PFSK-1 (cell line): ENCODE results near the gene ARHGAP10.

Experiments used
- FOXP2 ChIP-seq: optimal IDR thresholded peaks from 2 replicates; pipeline ENCODE3; 2011; ENCODE audit warnings: borderline replicate concordance, control low read depth, inconsistent platforms; ENCODE audit not compliant: insufficient read depth; ENCODE audit errors: extremely low read length, extremely low read depth
- POLR2AphosphoS5 ChIP-seq: IDR thresholded peaks from 2 replicates; pipeline ENCODE4 v1.6.1; 2012; ENCODE audit warnings: low read depth, mild to moderate bottlenecking, control low read depth, low read length, moderate library complexity
- SIN3A ChIP-seq: IDR thresholded peaks from 2 replicates; pipeline ENCODE4 v1.6.1; 2012; ENCODE audit warnings: mild to moderate bottlenecking, low read length, moderate library complexity, borderline replicate concordance; ENCODE audit not compliant: insufficient read depth
- TAF1 ChIP-seq: IDR thresholded peaks from 2 replicates; pipeline ENCODE4 v1.6.1; 2012; ENCODE audit warnings: low read length, control low read depth, borderline replicate concordance; ENCODE audit not compliant: insufficient read depth
- TF ChIP-seq, protein P1 (sequence below), 2 experiments: IDR thresholded peaks; 2 replicates each; pipeline versions ENCODE4 v1.6.1 to v1.8.0; 2011 to 2012; ENCODE audit warnings: low read depth in 2 of 2, low read length in 2 of 2, control low read depth in 1 of 2, inconsistent platforms in 1 of 2, mild to moderate bottlenecking in 1 of 2, moderate library complexity in 1 of 2; ENCODE audit not compliant: insufficient read depth in 1 of 2

DNA sequence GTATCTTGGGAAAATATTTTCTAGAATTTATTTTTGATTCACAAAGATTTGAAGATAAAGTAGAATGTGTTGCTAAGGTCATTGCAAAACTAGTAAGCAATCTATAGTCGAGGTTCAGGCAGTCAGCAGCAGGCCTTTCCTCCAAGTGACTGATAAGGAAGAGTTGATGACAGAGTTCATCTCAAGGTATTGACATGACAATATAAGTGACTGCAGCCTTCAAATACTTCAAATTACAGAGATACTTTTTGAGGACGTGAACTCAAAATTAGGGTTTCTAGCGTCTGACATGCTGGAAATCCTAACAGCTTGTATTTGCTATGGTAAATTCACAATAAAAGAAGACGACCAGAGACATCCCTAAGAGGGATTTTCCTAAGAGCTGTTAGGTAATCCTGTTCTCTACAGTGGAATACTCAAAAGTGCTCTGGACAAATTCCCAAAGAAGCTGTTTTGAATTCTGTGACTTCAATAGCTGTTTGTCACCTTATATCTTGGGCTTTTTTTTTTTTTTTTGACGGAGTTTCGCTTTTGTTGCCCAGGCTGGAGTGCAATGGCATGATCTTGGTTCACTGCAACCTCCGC is 7.4 kb downstream of the ARHGAP10 start:
- TF ChIP-seq TAF1 (no peak), POLR2AphosphoS5 (no peak), SIN3A (no peak), FOXP2 (no peak)
- TF ChIP-seq, protein P1, sequence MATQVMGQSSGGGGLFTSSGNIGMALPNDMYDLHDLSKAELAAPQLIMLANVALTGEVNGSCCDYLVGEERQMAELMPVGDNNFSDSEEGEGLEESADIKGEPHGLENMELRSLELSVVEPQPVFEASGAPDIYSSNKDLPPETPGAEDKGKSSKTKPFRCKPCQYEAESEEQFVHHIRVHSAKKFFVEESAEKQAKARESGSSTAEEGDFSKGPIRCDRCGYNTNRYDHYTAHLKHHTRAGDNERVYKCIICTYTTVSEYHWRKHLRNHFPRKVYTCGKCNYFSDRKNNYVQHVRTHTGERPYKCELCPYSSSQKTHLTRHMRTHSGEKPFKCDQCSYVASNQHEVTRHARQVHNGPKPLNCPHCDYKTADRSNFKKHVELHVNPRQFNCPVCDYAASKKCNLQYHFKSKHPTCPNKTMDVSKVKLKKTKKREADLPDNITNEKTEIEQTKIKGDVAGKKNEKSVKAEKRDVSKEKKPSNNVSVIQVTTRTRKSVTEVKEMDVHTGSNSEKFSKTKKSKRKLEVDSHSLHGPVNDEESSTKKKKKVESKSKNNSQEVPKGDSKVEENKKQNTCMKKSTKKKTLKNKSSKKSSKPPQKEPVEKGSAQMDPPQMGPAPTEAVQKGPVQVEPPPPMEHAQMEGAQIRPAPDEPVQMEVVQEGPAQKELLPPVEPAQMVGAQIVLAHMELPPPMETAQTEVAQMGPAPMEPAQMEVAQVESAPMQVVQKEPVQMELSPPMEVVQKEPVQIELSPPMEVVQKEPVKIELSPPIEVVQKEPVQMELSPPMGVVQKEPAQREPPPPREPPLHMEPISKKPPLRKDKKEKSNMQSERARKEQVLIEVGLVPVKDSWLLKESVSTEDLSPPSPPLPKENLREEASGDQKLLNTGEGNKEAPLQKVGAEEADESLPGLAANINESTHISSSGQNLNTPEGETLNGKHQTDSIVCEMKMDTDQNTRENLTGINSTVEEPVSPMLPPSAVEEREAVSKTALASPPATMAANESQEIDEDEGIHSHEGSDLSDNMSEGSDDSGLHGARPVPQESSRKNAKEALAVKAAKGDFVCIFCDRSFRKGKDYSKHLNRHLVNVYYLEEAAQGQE (IDR thresholded peaks at IDR 0.05; ENCODE audit: insufficient read depth in 1 of 2, low read depth in 2 of 2, low read length in 2 of 2), result no peak
